KOPT-K1 (cell line): ENCODE results near the gene RALGPS2.

Experiments used
- H3K27ac ChIP-seq: fragments of 200-600 bp; sonication (generic); 2 replicates; pipeline ENCODE4 v1.5.1; 2016; ENCODE audit warnings: antibody characterized with exemption, mild to moderate bottlenecking, low read depth, low read length; ENCODE audit not compliant: poor library complexity, severe bottlenecking
- H3K36me3 ChIP-seq: fragments of 200-600 bp; sonication (generic); 2 replicates; pipeline ENCODE4 v1.5.1; 2017; ENCODE audit warnings: antibody characterized with exemption, mild to moderate bottlenecking, low read length, moderate library complexity; ENCODE audit not compliant: insufficient read depth
- H3K9me3 ChIP-seq: fragments of 200-600 bp; sonication (generic); 2 replicates; pipeline ENCODE4 v1.5.1; 2017; ENCODE audit warnings: antibody characterized with exemption, low read length, mild to moderate bottlenecking; ENCODE audit not compliant: insufficient read depth, poor library complexity, severe bottlenecking

Gene RALGPS2

DNA sequence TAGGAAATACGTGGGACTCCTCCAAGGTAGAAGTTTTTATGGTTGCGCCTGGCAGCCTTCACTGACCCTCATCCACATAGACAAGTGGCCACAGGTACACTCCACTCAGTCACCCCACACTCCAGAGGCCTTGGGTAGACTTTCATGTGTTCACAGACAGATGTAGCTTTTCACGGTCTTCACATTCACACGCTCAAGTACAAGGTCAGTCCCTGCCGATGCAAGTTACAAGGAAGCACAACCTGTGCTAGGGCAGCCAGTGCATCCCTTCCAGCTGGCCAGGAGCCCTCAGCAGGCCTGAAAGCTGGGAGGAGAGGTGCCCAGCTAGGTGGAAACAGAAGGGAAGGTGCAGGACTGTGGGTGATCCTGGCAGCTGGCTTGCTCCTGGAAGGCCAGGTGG, 245.1 kb downstream of the RALGPS2 start:
- Histone ChIP-seq H3K36me3 (no peaks in the 10 kb centered on the region), H3K27ac (no peak overlapping the region), H3K9me3 (peaks cover 5% of the 10 kb centered on the region)
